Thoracic aorta (tissue), 2 donors: ENCODE data around the gene WFDC2. TPM values are rescaled to one million over a fixed set of nuclear protein-coding genes. Genes with fewer than 3 reads are reported as not detected.

Source experiments
- ATAC-seq: fragments of 150-250 bp; one replicate; pipeline ENCODE4 v1.8.0; 2017; ENCODE audit warnings: low read depth; ENCODE audit not compliant: insufficient number of reproducible peaks, low FRiP score
- DNase-seq: peaks from one replicate; pipeline ENCODE4 v3.0.0-alpha.2; 2020; ENCODE audit warnings: low spot score
- H3K27ac ChIP-seq, 2 donors: fragments of 200-600 bp; sonication (generic); 1 replicate in 1 of 2; 2 replicates in 1 of 2; pipeline ENCODE4 v1.5.1; 2016; ENCODE audit warnings: mild to moderate bottlenecking in 2 of 2, moderate library complexity in 2 of 2
- H3K27me3 ChIP-seq: fragments of 200-600 bp; sonication (generic); replicated peaks from 2 replicates; pipeline ENCODE4 v1.6.0; 2016; ENCODE audit warnings: mild to moderate bottlenecking; ENCODE audit not compliant: insufficient read depth
- H3K36me3 ChIP-seq: fragments of 200-600 bp; sonication (generic); one replicate; pipeline ENCODE4 v1.5.1; 2016
- H3K4me1 ChIP-seq, 2 donors: fragments of 200-600 bp; sonication (generic); 1 replicate in 1 of 2; 2 replicates in 1 of 2; pipeline versions ENCODE4 v1.5.1 to v1.6.0; 2016; ENCODE audit warnings: low read depth in 2 of 2, mild to moderate bottlenecking in 1 of 2; ENCODE audit not compliant: control insufficient read depth in 1 of 2
- H3K4me3 ChIP-seq: fragments of 200-600 bp; sonication (generic); 2 replicates; pipeline ENCODE4 v1.5.1; 2016; ENCODE audit warnings: mild to moderate bottlenecking
- H3K9me3 ChIP-seq: fragments of 200-600 bp; sonication (generic); 2 replicates; pipeline ENCODE4 v1.5.1; 2016
- CTCF ChIP-seq: fragments of 200-600 bp; sonication (generic); IDR thresholded peaks from one replicate; pipeline ENCODE4 v1.5.1; 2019; ENCODE audit warnings: antibody characterized with exemption
- total RNA-seq, 2 donors: library from RNA; depleted of rRNA; stranded (reverse); fragments of >200 nt; gene quantifications; one replicate each; pipeline versions ENCODE4 v1.1.0 to v1.2.3, GENCODE V29; 2016

Gene WFDC2
- total RNA-seq, 2 donors from 2014 or later = not detected

- Histone ChIP-seq H3K27ac (no peak within 1 kb of the TSS), H3K9me3 (no peaks in the 10 kb centered on the region), H3K4me3 (no peak within 1 kb of the TSS), H3K36me3 (no peaks in the 10 kb centered on the region), H3K27me3 (no peaks in the 10 kb centered on the region), H3K4me1 (no peaks in the 10 kb centered on the region)
- ATAC-seq (no peak), DNase-seq (no peak)
- TF ChIP-seq CTCF = no peak
Observed at GRCh38 chr20:45515147-45515913, 45.8 kb downstream of the WFDC2 start, which contains the start of gene SPINT3. TSS of gene SPINT3 (minus strand) at chr20:45515622. CDS start at chr20:45515608, 14 bp downstream.

GRCh38 chr20:45518282-45518681 lies 48.7 kb downstream of the WFDC2 start:
- TF ChIP-seq CTCF = no peak
- H3K27me3 ChIP-seq = no peaks in the 10 kb centered on the region
- ATAC-seq (no peak), DNase-seq (no peak)
- H3K36me3 ChIP-seq = no peaks in the 10 kb centered on the region
- H3K9me3 ChIP-seq = no peaks in the 10 kb centered on the region
- H3K4me3 ChIP-seq = no peak overlapping the region
- H3K27ac ChIP-seq = no peak overlapping the region
- H3K4me1 ChIP-seq = no peaks in the 10 kb centered on the region

- H3K27me3 ChIP-seq = no peaks in the 10 kb centered on the region
- H3K36me3 ChIP-seq = no peaks in the 10 kb centered on the region
- DNase-seq (no peak), ATAC-seq (no peak)
- H3K27ac ChIP-seq = no peak overlapping the region
- TF ChIP-seq CTCF = no peak
- H3K4me1 ChIP-seq = no peaks in the 10 kb centered on the region
- no peak overlapping the region for H3K4me3 ChIP-seq
- H3K9me3 ChIP-seq = no peaks in the 10 kb centered on the region
Observed at GRCh38 chr20:45523821-45524220, 54.3 kb downstream of the WFDC2 start.

GRCh38 chr20:45527294-45527693 lies 57.7 kb downstream of the WFDC2 start:
- Histone ChIP-seq H3K36me3 (no peaks in the 10 kb centered on the region), H3K27ac (no peak overlapping the region), H3K4me3 (no peak overlapping the region), H3K9me3 (no peaks in the 10 kb centered on the region), H3K27me3 (no peaks in the 10 kb centered on the region), H3K4me1 (no peaks in the 10 kb centered on the region)
- TF ChIP-seq CTCF = no peak
- ATAC-seq (no peak), DNase-seq (no peak)

Other genes with a start within 250 kb of the WFDC2 start
- not detected for gene SEMG2, start 248.4 kb upstream of the WFDC2 start, total RNA-seq
- gene SLPI, start 215.2 kb upstream of the WFDC2 start, total RNA-seq = 10 to 100 TPM; 44.3 to 56.0 TPM
- not detected for gene RBPJL, start 162.9 kb upstream of the WFDC2 start, total RNA-seq
- under 1 TPM in 1 of 2 donors, not detected in 1; 0.27 TPM for gene MATN4, start 161.5 kb upstream of the WFDC2 start, total RNA-seq
- 100 to 1,000 TPM in 1 of 2 donors, 10 to 100 TPM in 1; 93.5 to 108 TPM for gene SDC4, start 121.3 kb upstream of the WFDC2 start, total RNA-seq
- gene SYS1, start 106.6 kb upstream of the WFDC2 start, total RNA-seq = 10 to 100 TPM; 24.6 to 40.8 TPM
- gene TP53TG5, start 91.4 kb upstream of the WFDC2 start, total RNA-seq = not detected
- 100 to 1,000 TPM in 1 of 2 donors, 10 to 100 TPM in 1; 97.6 to 120 TPM for gene DBNDD2, start 61.5 kb upstream of the WFDC2 start, total RNA-seq
- gene PIGT, start 53.6 kb upstream of the WFDC2 start, total RNA-seq = 100 to 1,000 TPM; 117 to 169 TPM
- gene SPINT3, start 45.9 kb downstream of the WFDC2 start, total RNA-seq = not detected
- not detected for gene WFDC6, start 69.7 kb downstream of the WFDC2 start, total RNA-seq
- not detected for gene EPPIN, start 77.6 kb downstream of the WFDC2 start, total RNA-seq
- not detected for gene WFDC8, start 109.5 kb downstream of the WFDC2 start, total RNA-seq
- gene WFDC10A, start 160.0 kb downstream of the WFDC2 start, total RNA-seq = not detected
- not detected for gene WFDC9, start 161.5 kb downstream of the WFDC2 start, total RNA-seq
- gene WFDC11, start 200.5 kb downstream of the WFDC2 start, total RNA-seq = not detected
- gene WFDC13, start 232.3 kb downstream of the WFDC2 start, total RNA-seq = not detected
- not detected for gene WFDC10B, start 235.3 kb downstream of the WFDC2 start, total RNA-seq